Stimulated activated CD8-positive, alpha-beta memory T cell treated with anti-CD3 and anti-CD28 coated beads, Interleukin-7, amount 100 ng/mL, for 48 hours (primary cell): ENCODE measurements around the gene CPT1B.

ENCODE experiments used
- DNase-seq, 2 donors: peaks; one replicate each; pipeline ENCODE4 v3.0.0-alpha.2; 2020; ENCODE audit warnings: low read depth in 1 of 2; ENCODE audit errors: extremely low read depth in 1 of 2

The CPT1B gene

DNA sequence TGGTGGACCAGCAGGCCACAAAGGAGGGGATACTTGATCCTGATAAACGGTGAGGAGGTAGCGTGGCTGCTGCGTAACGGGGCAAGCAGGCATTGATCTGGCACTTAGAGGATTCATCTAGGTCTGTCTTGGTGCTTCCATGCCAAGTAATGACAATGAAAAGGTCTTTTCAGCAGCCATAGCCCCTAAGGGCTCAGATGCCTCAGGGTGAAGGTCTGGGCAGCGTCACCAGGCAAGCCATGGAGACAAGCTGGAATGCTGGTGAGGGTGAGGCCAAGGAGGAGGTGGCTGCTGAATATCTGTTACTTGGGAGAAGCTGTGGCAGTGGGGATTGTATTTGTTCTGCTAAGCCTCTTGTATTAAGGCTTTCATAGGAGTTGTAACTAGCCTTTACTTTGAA lies 9.2 kb upstream of the CPT1B start:
- no peak for DNase-seq

DNA sequence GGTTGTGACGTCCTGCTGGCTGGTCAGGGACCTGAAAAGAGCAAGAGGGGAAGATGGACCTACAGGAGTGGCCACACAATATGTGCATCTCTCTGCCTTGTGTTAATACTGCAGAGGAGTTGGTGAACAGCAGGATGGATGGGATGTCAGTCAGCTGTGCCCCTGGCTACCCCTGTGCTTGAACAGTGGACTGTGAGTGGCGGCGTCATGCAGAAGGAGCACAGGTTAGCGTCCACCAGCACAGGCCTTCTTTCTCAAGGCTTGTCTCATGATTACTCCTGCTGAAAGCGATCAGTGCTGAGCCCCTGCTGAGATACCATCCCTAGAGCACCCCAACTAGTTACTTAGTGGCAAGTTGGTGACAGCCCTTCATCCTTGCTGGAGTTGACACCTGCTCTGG lies 8.2 kb upstream of the CPT1B start:
- no peak for DNase-seq

DNA sequence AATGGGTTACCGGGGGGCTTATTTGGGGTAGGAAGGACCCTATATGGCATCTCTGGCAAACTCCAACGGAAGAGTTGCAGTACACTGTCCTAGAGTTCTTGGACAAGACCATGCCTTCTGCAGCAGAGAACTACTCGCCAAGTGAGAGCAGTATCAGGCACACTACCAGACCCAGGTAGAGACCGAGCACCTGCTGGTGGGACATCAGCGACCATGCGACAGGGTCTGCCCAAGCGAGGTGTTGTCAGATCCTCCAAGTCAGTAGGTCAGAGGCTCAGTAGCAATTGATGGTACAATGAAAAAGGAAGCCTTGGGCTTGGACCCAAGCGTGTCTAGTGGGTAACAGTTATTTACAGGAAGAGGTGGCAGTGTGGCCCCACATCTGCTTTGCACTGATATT lies 7.6 kb upstream of the CPT1B start:
- DNase-seq = no peak

DNA sequence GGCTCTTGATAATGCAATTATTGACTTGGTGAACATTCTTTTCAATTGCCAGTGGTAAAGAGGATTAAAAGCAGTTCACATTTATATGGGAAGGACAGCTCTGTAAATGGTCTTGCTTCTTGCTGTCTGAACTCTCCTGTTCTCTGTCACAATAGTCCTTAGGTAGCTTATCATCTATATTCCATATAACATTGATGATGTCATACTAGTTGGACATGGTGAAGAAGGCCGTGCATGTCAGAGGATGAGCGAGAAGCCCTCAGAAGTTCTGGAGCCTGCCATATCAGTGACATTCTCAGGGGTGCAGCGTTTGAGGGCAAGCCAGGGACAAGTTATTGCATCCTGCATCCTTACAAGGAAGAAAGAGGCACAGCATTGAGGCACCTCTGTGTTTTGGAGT lies 7.0 kb upstream of the CPT1B start:
- DNase-seq = no peak

DNA sequence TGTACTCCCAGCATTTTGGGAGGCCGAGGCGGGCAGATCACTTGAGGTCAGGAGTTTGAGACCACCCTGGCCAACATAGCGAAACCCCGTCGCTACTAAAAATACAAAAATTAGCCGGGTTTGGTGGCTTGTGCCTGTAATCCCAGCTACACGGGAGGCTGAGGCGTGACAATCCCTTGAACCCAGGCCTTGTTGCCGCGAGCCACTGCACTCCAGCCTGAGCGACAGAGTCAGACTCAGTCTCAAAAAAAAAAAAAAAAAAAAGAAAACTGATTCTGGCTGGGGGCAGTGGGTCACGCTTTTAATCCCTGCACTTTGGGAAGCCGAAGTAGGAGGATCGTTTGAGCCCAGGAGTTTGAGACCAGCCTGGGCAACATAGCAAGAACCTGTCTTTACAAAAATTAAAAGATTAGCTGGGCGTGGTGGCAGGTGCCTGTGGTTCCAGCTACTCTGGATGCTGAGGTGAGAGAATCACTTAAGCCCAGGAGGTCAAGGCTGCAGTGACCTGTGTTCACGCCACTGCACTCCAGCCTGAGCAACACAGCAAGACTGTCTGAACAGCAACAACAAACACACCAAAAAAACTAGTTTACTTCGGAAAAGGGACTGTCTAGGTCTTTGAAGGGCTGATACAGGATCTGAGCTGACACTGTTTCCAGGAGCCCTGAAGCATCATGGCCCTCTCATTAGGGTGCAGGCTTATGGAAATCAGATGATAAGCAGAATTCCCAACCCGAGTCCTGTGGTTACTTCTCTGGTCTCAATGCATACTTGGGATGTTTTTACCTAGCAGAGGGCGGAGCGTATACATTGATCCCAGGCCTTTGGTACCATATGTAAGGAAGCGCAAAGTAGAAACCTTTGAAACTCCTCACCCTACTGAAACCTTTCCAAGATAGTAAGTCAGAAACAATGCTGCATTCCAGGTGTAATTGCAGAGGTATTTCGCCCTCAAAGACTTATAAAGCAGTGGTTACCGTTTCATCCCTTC lies 6.2 kb upstream of the CPT1B start:
- DNase-seq = no peak

DNA sequence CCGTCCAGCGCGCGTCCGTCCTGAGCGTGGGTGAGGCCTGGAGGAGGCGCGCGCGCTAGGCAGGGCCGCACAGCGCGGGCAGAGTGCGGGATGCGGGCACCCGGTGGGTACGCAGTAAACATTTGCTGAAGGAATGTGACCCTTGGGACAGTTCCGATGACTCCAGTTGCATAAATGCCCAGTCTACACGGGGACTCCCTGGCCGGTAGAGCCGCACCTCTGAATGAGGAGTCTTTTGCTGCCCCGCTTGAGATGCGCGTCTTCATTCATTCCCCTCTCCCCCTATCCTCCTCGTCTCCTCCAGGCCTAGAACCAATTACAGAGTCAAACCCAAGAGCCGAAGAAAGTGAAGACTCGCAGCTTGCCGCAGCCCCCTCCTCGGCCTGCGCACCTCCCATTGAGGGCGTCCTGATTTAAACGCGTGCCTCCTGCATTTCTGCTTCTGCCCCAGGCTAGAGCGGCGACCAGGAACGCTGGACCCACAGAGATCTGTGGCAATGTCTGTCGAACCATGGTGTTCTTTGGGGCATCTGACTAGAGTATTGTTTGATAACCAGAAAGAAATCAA lies 5.2 kb upstream of the CPT1B start:
- DNase-seq = no peak

DNA sequence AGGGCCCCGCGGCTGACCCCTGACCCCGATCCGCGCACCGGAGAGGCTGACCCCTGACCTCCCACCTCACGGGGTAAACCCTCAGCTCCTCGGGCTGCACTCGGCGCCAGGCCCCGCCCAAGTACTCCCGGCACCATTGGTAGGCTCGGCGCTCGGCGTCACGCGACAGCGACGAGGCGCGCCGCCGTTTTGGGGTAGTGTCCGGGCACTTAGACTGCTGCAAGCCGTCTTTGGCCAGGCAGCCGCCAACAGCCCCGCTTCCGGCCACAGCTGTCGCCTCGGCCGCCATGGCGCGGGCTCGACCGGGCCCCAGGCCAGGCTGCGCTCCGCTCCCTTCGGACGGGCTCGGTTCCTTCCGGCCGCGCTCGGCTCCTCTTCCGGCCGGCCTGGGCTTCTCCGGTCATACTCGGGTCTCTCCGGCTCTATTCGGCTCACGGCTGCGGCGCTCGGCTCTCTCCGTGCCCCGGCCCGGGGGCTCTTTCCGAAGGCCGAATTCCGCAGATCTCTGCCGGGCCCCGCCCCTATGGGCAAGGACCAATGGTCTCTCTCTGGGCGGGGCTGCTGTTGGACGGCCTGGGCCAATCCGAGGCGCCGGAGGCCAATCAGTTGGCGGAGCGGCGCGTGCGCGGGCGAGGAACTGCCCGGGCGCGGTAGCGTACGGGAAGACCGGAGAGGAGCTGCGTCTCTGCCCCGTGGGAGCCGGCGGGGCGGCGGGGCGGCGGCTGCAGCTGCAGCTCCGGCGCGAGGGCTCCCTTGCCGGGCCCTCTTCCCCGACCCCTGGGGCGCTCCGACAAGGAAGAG lies 4.5 kb upstream of the CPT1B start, which contains the start of gene CHKB:
Gene CHKB, minus strand, starts transcription at position 357 of the 801 bp plus-strand sequence. Its CDS starts 68 bp downstream, at position 289.
- peak; percentile 98 to 99 for DNase-seq

DNA sequence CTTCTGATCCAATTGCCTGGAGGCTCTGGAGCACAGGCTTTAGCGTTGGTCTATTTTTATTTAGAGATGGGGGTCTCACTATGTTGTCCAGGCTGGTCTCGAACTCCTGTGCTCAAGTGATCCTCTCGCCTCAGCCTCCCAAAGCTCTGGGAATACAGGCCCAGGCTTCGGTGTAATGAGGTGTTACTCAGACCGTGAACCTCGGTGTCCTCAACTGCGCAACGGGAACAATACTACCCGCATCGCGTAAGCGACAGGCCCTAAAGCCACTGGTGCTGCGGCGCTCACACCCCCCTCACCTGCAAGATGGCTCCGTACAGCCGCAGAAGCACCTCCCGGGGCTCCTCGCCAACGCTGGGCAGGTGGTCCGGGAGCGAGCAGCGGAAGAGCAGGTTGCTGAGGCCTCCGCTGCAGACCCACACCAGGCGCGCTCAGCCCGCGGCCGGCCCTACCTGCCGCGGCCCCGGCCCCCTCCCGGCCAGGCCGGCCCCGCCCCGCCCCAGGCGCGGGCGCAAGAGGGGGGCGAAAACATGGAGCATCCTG lies 3.8 kb upstream of the CPT1B start:
- DNase-seq = peak in 1 of 2 donors; percentile 35

DNA sequence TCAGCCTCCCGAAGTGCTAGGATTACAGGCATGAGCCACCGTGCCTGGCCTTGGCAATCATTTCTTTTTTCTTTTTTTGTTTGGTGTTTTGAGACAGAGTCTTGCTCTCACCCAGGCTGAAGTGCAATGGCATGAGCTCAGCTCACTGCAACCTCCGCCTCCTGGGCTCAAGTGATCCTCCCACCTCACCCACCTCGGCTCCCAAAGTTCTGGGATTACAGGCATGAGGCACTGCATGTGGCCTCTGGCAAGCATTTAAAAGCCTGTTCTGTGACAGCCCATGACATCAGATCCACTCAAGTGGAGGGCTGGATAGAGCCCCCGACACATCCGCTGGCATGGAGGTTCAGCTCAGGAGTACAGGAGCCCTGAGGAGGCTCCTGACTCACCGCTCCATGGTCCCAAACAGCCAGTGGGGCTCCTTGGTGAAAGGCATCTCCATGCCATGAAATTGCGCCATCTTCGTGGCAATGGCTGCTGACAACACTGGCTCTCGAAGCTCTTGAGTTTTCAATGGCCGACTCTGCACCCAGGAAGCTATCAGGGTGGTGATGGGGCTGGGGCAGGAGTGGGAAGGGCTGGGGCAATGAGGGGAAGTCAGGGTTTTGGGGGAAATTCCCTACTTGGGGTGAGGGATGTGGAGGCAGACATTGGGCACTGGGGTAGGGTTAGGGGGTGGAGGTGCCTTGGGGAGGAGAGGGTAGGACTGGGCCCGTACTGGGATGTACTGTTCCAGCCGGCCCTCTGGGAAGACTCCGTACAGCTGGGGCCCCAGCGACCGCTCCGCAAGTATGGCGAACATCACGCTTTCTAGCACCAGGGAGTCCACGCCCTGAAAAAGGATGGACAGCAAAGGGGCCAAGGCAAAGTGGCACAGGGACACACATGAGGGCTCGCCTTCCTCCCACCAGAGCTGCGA lies 3.1 kb upstream of the CPT1B start:
- no peak for DNase-seq

DNA sequence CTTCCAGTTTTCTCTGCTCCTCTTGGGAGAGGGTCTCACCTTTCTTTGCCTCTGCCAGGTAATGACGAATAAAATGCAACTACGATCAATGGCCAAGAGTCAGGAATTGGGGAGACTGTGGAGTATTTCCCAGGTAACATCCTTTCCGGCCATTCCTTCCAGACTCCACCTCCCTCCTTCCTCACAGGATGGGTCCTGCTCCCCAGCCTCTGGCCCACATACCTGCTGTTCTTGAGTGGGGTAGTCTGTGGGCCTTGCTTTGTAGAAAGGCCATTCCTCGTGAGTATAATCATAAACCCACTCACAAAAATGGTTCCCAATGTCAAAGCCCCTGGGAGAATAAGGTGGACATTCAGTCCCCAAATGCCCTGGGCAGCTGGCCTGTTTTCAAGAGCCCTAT lies 1.5 kb upstream of the CPT1B start:
- no peak for DNase-seq

DNA sequence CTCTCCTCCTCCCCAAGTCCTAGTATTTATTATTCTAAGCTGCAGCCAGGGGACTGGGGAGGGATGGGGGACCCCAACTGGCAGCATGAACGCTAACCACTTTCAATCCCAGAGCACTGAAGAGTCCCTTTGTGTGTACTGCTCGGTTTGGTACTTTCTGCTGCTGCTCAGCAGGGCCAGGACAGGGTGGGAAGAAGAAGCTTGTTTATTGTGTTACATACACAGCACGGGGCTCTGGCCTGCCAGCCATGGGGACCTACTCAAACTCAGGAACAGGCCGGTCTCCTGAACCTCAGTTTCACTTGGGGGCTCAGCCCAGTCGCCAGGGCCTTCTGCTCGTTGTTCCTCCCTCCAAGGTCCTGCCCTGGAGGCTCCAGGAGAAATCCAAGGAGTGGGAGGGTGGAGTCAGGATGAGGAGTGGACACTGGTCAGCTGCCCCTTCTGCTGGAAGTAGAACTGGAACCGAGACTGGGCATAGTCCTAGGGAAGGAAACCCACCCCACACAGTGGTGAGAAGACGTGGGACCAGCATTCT lies 616 bp upstream of the CPT1B start:
- no peak for DNase-seq

DNA sequence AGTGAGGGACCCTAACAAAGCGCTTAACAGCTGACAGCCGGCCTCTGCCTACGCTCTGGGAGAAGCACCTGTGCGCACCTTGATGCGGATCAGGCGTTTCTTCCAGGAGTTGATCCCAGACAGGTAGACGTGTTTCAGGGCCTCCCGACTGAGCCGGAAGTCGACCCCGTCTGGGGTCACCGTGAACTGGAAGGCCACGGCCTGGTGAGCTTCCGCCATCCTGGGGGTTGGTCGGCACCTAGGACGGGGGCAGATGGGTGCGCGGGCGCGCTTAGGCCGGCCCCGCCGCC lies 585 bp downstream of the CPT1B start:
- DNase-seq = no peak

DNA sequence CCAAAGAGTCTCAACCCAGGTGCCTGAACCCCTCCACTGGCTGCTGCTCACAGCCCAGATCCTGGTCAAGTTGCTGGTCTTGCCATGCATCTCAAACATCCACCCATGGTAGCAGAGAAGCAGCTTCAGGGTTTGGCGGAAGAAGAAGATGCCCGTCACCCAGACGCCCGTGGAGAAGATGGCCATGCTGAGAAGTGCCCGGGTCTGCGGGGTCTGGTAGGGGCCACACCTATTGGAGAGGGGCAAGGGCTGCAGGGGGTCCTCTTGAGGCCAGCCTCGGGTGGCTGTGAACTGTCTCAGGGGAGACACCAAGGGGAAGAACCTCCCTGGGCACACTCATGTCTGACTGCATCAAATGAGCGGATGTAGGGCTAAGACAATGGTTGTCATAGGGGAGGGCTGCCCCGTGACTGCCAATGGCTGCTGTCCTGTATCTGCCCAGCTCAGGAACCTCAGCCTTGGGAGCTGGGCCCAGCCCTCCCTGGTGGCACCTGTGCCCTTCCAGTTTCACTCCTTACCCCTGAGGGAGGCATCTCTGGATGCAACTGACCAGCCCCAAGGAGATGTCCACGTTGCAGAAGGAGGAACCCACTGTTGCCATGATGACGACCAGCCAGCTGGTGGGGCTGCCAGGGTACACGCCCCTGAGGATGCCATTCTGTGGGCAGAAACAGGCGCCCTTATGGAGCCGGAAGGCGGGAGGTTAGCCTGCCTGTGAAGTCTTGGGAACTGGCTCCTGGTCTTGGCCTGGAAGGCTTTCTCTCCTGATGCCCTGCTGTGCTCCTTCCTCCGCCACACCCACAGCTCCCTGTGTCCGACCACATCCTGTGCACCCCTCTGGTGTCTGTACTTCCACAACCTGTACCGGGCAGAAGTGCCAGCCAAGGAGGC lies 1.2 kb downstream of the CPT1B start:
- no peak for DNase-seq

DNA sequence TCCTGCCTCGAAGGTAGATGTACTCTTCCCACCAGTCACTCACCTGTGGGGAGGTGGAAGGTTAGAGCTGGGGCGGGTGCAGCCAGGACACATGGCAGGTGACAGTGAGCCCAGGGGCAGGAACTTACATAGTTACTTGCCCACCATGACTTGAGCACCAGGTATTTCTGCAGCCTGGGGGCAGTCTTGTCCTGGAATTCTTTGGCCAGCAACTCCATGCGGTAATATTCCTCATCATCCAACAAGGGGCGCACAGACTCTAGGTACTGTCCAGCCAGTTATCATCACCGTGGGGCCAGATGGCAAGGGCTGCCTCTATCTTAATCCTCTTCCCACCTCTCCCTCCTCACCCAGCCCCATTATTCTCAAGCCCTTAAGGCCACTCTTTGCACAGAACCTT lies 2.2 kb downstream of the CPT1B start:
- no peak for DNase-seq

DNA sequence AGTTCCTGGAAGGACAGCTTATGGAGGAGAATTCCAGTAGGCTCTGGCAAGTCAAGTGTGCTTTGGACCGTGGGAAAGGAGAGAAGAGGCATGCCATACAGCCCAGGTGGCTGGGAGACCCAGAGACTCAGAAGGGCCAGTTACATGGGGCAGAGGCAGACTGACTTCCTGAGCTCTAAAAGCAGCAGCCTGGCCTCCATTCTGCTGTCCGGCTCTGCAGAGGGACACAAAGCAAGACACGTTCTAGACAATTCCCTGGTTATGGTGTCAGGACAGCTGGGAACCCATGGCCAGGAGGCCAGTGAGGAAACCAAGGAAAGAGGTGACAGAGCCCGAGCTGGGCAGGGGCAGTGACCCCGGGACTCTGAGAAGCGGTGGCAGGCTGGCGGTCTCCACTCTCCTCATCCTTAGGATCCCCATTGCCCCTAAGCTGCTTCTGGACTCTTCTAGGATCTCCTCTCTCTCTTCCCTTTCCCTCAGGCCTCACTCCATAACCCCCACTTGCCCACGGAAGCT lies 2.7 kb downstream of the CPT1B start:
- no peak for DNase-seq

DNA sequence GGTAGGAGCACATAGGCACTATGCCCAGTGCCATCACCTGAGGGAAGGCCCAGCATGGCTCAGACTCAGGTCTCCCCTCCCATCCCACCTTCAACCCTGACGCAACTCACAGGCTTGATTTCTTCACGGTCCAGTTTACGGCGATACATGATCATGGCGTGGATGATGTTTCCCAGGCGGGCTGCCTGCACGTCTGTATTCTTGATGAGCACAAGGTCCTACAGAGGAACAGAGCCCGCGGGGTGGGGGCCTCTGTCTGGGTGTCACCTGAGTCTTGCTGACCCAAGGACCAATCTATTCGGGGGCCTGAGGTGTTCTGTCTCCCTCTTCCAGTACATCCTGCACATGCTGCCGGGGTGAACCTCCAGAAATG lies 3.9 kb downstream of the CPT1B start:
- no peak for DNase-seq

DNA sequence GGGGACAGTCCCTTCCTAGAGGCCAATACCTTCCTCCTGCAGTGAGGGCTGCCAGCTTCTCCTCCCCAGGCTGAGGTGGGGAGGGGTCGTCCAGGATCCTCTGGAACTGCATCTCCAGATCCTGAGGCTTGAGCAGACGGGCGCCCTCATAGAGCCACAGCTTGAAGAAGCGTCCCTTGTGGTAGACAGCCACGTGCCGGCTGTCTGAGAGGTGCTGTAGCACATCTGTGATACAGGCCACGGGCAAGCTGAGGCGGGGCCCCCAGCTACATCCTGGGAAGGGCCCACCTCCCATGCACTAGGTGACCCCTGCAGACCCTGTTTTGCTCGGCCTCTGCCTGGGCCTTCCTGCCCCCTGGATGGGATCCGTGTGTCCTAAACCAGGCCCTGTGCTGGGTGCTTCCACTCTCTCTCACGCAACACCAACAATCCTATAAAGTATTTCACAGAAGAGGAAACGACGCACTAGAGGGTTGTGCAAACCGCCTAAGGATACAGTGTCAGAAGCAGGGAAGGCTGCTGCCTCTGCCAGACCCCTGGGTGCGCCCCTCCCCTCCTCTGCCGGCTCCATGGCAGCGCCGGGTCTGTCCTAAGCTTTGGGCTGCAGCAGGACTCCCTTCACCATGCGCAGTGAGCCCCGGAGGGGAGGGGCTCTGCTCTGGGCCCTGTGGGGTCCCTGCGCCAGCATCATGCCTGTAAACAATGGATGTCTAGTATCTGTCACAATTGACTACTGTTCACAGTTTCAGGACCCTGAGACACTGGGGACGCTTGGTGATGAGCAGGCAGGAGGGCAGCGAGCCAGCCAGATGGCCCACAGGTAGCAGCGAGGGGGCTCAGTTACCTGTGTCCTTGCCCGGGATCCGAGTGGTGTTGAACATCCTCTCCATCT lies 4.5 kb downstream of the CPT1B start:
- DNase-seq = no peak

DNA sequence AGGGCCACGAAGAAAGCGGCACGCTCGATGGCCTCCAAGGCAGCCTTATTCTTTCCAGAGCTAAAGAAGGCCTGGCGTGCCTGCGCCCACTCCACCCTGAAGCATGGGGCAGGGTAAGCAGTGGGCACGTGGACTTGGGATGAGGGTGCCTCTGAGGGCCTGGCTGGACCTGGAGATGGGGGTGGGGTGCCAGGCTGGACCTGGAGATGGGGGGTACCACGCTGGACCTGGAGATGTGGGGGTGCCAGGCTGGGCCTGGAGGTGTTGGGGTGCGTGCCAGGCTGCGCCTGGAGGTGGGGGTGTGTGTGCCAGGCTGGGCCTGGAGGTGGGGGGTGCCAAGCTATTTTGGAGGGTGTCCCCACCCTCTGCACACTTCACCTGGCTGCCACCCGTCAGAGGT lies 5.3 kb downstream of the CPT1B start:
- no peak for DNase-seq
